Activated CD8-positive, alpha-beta memory T cell treated with anti-CD3 and anti-CD28 coated beads for 24 hours (primary cell): Measurements from ENCODE around the gene TSPAN6.

Source experiments
- DNase-seq: peaks from one replicate; pipeline ENCODE4 v3.0.0-alpha.2; 2020

TSPAN6 gene

GRCh38 chrX:100647095-100647494 lies 10.5 kb upstream of the TSPAN6 start:
- DNase-seq: no peak

DNA sequence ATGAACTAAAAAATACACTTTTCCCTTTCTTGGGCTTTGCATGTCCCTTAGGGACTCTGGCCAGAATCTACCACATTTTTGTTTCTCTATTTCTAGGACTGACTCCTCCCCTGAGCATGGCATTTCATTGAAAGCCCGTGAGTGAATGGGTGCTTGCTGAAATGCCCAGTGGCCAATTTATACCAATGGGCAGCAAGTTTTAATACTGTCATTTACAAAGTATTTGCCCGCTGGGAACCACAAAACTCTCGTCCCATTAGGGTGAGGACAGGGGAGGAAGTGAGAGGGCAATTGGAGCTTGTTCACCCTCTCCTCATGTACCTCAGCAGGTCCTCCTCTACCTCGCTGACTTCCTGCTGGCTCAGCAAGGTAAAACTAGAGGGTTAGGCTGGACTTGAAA lies 8.5 kb upstream of the TSPAN6 start:
- no peak for DNase-seq

DNA sequence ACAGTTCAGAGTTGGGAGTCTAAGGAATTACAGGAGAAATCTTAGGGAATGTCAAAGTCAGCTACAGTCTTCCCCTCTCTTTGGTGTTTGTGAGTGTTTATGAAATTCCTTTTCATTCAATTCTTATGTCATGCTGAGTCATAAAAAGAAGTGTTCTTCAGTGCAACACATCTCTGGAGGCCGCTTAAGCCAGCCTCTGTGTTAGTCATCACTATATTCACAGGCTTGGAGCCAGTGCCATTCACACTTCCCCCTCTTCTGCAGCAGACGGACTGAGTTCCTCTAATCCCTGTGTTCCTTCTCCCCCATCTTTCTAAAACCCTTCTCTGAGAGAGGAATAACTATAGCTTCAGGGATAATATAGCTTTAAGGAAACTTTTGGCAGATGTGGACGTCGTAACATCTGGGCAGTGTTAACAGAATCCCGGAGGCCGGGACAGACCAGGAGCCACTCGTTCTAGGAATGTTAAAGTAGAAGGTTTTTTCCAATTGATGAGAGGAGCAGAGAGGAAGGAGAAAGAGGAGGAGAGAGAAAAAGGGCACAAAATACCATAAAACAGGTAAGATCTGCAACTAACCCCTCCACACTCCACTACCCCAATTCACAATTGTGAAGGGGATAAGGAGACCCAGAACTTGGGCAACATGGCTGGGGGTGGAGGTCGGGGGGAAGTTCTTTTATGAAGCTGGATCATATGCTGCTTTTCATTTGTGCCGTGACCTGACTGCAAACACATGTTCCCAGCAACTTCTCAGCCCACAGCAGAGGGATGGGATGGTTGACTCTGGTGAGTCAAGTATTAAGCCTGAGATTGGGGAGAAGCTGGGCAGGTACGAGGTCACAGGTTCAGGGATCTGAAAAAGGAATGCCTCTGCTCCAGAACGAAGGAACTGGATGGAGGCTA lies 7.6 kb upstream of the TSPAN6 start, which contains the start of gene SRPX2:
Gene SRPX2 (plus strand): TSS at position 244 of the 905 bp plus-strand sequence. CDS start 2,124 bp downstream, outside the sequence.
- no peak for DNase-seq

DNA sequence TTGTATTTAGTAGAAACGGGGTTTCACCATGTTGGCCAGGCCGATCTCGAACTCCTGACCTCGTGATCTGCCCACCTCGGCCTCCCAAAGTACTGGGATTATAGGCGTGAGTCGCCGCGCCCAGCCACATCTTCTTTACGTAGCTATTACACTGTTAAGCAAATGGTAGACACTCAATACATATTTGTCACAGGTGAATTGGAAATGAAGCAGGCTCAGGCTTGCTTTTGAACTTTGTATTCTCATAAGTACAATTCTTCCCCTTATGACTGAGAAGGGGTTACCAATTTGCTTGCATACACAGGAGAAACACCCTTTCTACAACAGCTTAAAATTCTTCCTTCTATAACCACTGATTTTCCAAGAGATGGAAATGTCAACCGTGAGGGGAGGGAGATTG lies 6.6 kb upstream of the TSPAN6 start:
- DNase-seq: no peak

DNA sequence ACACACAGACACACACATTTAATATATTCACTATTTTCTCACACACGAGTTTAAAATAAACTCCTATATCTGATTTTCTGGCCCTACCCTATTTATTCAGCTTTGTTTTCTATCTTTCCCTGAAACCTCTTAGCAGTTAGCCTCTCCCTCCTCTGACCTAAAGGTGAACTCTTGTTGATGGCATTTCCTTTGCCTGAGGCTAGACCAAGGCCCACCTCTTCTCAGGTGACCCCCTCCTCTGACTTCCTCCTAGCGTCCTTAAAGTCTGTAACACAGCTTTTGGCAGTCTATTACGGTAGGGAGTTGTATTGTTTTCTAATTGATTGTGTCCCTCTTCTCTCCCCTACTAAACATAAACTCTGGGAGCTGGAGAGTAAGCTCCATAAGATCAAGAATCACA lies 5.7 kb upstream of the TSPAN6 start:
- no peak for DNase-seq

DNA sequence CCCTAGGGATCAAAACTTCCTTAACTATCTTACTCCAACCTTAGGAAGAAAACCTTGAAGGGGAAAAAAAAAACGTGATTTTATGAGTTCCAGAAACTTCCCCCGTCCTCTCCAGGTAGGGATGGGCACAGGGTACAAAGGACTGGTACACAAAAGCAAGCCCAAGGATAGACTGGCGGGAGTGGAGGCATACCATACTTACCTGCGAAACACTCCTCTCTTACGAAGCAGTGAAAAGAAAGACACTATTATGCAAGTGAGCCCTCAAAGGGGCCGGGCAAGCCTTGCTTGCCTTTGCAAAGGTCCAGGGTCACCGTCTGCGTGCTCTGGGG lies 651 bp downstream of the TSPAN6 start:
- DNase-seq: no peak

GRCh38 chrX:100635040-100635439 lies 1.6 kb downstream of the TSPAN6 start:
- no peak for DNase-seq

DNA sequence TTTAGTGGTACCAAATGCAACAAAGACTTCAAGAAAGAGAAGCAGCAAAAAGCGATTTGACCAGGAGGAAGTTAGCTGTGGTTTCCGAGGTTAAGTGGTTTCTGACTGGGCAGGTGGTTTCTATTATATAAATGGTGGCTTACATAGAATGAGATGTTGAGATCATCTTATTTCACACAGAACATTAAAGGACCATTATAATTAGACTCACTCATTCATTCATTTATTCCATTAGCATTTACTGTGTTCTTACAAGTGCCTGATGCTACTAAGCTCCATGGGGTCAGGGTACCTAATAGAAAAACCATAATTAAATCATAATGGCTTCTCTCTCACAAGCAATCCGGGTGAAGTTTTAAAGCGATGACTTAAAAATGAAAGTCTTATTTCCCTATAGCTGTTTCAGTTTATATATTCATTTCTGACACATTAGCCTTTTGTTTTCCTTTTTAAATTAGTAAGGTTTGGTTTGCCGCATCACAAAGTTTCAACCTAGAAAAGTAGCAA lies 10.6 kb downstream of the TSPAN6 start:
- no peak for DNase-seq

DNA sequence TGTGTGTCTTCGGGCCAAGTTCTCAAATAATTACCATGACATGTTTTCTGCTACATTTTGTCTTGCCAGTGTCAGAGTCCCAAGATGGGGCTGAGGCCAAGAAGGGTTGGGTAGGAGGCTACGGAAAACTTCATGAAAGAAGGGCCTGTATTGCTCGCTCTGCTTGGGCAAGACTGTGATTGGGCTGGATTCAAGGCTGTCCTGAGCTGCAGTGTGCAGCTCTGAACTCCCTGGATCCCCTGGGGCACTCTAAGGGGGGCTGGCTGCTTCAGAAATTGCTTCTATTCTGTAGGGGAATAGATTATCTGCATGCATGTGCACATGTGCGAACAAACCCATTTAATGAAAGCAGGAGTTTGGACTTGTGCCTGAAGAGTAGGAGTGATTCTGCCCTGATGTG lies 13.6 kb downstream of the TSPAN6 start:
- no peak for DNase-seq

DNA sequence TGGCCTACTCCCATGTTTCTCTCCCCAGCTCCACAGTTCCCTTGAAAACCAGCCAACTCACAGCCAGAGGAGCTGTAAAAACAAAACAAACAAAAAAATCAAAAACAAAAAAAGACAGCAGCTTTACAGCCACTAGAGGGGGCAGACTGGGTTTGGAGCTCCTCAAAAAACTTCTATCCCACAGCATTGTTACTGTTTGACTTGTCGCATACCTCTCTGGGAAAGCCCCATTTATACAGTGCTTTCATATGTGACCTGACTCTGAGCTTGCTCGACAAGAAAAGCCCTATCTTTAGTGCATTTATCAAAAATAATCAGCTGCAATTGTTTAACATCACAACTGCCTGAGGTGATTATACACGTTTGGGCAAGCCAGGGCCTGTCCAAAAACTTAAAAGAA lies 21.6 kb downstream of the TSPAN6 start:
- no peak for DNase-seq

DNA sequence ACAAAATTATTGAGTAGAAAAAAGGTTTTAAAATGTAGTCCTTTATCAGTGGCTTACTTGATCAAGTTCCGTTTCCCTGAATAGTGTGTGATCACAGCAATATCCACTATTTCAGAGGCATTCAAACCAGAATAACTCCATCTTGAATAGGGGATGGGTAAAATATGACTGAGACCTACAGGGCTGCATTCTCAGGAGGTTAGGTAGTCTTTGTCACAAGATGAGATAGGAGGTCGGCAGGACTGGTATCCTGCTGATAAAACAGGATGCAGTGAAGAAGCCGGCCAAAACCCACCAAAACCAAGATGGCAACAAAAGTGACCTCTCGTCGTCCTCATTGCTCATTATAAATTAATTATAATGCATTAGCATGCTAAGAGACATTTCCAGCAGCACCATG lies 24.7 kb downstream of the TSPAN6 start:
- DNase-seq: no peak

- no peak for DNase-seq
Measured at GRCh38 chrX:100609591-100609990, 27.0 kb downstream of the TSPAN6 start.

DNA sequence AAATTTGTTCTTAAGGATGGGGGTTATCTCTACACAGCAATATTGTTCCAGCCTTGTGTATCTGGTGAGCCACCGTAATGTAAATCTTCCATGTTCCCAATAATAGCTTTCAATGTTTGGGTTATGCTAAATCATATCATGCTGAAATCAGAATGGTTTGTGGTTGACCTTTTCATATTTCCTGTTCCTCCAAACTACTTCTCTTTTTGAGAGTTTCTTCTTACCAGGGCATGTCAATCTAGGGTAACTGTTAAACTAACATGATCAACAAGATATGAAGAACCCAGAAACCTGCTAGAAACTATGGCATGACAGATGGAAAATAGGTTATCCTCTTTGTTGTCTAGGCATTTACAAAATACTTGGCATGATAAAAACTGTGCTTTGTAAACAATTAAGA lies 29.9 kb downstream of the TSPAN6 start:
- no peak for DNase-seq

- DNase-seq: no peak
Measured at GRCh38 chrX:100600758-100601157, 35.8 kb downstream of the TSPAN6 start.

GRCh38 chrX:100600340-100600739 lies 36.3 kb downstream of the TSPAN6 start:
- DNase-seq: no peak

- DNase-seq: no peak
Measured at GRCh38 chrX:100599456-100599855, 37.1 kb downstream of the TSPAN6 start.

DNA sequence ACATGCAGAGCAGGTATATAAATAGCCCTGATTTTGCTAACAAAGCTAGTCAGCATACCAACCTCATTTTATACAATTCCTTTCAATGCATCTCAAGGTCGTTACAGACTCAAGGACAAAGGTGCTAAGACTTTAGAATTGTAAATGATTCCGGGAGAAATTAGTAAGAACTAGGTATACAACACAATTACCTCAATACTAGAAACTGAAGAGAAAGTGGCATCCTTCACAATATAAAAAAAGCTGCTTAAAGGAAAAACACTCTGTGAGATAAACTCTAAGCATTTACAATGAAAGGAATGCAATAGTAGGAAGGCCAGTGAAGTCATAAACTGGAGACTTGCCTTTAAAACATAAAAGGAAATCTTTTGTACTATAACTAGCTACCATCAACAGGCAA lies 40.0 kb downstream of the TSPAN6 start:
- no peak for DNase-seq

GRCh38 chrX:100593581-100593980 lies 43.0 kb downstream of the TSPAN6 start:
- DNase-seq: no peak

GRCh38 chrX:100593126-100593525 lies 43.5 kb downstream of the TSPAN6 start:
- no peak for DNase-seq

DNA sequence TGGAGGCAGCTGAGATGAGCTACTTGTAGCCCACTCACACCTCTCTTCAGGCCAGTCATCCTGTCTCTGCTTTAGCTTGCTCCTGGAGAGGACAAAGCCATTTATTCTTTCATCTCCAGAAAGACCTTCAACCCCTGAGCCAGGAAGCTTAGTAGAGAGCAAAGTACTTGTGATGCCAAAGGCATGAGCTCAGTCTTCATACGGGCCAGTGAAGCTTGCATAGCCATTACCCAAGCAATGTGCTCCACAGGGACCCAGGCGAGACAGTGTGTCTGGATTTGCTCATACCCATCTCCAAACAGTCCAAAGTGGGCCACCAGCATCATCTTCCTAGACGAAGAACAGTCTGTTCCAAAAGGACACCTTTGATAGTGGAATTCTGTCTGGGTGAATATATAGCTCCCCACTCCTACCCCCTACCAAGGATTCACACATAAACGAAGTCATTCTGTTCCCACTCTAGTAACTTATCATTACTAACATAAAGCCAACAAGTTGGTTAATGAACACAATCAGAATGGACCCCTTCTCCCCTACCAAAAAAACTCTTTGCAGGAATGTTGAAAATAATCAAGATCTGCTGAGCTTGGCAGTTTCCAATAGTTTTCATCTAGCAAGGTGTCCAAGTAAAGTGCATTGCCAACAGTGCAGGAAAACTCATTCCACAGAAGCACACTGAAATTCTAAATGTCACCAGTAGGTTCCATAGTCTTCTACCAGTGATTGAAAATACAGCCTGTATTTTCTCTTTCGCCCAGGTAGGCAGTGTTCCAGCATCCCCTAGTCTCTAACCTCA lies 45.2 kb downstream of the TSPAN6 start:
- no peak for DNase-seq

DNA sequence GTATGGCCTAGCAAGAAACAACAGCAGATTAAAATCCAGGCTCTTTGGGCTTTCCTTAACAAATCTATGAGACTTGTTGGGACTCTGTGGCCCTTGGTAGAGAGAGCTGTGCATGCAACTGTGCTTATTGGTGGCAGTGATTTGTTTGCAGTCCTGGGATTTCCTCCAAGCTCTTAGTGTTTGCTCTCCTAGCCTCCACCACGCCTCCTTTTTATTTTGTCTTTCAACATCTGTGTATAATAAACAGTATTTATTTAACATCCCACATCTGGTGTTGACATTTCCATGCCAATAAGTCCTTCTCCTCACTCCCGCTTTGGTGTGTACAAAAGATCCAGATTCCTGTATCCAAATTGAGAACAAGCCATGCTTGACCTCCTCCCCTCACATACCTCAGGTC lies 48.7 kb downstream of the TSPAN6 start:
- no peak for DNase-seq

GRCh38 chrX:100586747-100587146 lies 49.9 kb downstream of the TSPAN6 start:
- no peak for DNase-seq

DNA sequence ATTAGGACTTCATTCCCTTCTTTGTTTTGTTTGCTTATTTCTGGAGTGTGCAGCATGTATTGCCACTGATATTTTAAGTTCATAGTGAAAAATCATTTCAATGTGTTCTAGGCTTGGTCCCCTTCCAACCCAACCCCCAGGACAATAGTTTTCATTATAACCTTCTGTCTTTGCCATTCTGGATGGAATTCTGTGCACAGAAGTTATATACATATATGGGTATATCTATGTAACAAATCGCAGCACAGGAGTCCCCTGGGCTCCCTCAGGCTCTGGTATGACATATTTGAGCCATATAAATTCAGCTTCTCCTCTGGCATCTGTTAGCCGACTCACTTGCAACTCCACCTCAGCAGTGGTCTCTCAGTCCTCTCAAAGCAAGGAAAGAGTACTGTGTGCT lies 52.0 kb downstream of the TSPAN6 start, which contains the start of gene TNMD:
Gene TNMD (plus strand): TSS at position 326 of the 400 bp plus-strand sequence. CDS start 83 bp downstream, outside the sequence.
- no peak for DNase-seq
